ENCODE measurements around the gene TFR2.

TFR2 gene

DNA sequence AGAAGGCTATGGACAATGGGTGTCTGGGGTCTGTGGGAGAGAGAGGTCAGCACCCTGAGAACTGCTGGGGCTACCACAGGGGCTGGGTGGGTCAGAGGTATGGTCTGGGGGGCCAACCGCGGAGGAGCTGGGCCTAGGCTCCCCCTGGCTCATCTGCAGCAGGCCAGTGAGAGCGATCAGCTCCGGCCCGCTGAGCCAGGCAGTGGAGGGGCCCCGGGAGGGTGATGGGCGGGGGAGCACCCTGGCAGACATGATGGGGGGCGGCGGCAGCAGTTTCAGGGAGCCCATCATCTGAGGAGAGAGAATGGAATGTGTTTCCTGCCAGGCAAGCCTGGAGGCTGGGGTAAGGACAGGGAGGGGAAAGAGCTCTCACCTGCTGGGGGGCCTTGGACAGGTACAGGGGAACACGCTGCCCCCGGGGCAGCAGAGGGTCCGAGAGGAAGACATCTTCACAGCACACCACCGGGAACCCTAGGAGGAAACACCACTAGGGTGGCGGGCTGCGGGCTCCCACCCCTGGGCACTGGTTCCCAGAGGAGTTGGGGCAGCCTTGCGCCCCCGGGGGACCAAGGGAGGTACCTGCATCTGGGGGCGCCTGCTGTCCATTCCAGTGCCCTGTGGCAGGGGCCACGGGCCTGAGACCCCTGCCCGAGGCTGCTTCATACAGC, 68.9 kb downstream of the TFR2 start:
- DNase-seq (ENCODE audit: low spot score): peak; percentile 47

DNA sequence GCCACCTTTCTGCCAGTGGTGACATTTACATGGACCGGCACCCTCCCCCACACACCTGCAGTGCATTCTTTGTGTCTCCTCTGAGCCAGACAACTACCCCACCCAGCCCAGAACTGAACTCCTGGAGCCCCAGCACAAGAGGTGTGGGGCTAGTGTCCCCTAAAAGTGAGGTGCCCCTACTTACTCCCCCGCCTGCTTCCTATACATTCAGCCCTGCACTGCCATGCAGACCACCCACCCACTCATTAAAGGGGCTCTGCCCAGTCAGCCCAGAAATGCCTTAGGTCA, 69.6 kb downstream of the TFR2 start:
- peak; percentile 47 for DNase-seq (ENCODE audit: low spot score)

DNA sequence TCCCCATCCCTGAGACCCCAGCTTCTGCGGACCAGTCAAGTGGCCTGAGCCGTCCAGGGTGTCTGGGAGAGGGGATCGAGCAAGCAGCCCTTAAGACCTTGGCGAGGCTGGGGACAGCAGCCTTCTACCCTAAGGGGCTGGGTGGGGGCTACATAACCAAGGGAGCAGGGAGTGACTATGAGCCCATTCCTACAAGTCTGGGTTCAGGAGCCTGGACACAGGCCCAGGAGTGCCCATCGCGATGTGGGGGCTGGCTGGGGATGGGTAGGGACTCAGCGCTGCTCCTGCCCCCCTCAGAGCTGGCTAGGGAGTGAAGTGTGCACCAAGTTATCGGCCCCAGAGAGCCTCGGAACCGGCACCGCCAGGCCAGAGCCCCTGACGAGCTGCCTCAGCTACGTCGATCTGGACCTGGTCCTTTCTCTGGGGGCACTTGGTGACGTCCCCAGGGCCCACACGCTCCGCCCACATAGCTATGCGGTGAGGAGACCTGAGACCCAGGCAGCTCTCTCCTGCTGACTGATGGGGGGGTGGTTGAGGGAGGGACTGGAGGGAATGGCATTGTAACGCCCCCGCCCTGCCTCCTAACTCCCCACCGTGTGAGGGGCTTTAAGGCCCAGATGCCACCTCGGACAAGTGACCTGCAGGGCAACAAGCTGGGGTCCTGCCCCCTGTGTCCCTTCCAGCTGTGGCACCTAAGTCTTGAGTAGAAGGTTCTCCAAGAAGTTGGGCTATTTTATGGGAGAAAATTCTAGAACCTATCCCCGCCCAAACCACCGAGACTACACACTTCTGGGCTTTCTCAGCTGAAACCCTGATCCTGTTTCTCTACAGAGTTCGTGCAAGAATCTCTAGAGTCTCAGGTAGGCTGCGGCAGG, 70.2 kb downstream of the TFR2 start:
- DNase-seq (ENCODE audit: low spot score): peak; percentile 54

Measured in ecto neural progenitor cell (in vitro differentiated cells).